Nephron (organoid): ENCODE measurements around the gene INO80B.

Source experiments
- H3K27ac Mint-ChIP-seq, 3 experiments: 2 replicates each; pipeline ENCODE4 v1.8.0; 2020; ENCODE audit warnings: mixed read lengths in 3 of 3, mild to moderate bottlenecking in 2 of 3, moderate library complexity in 1 of 3
- H3K27me3 Mint-ChIP-seq: 2 replicates; pipeline ENCODE4 v1.8.0; 2021; ENCODE audit warnings: low read depth, mild to moderate bottlenecking, moderate library complexity, mixed read lengths
- H3K36me3 Mint-ChIP-seq: 2 replicates; pipeline ENCODE4 v1.8.0; 2020; ENCODE audit warnings: low read depth, mixed read lengths
- H3K4me1 Mint-ChIP-seq: 2 replicates; pipeline ENCODE4 v1.8.0; 2020; ENCODE audit warnings: mixed read lengths
- H3K4me3 Mint-ChIP-seq, 3 experiments: 2 replicates each; pipeline ENCODE4 v1.8.0; 2020; ENCODE audit warnings: mild to moderate bottlenecking in 3 of 3, mixed read lengths in 3 of 3, moderate library complexity in 2 of 3
- H3K9me3 Mint-ChIP-seq: 2 replicates; pipeline ENCODE4 v1.8.0; 2020; ENCODE audit warnings: mixed read lengths
- CTCF ChIP-seq, 3 experiments: fragments of 200-600 bp; sonication (generic); IDR thresholded peaks; one replicate each; pipeline ENCODE4 v1.5.0; 2021; ENCODE audit warnings: antibody characterized with exemption in 3 of 3; ENCODE audit not compliant: unreplicated experiment in 3 of 3

INO80B gene

GRCh38 chr2:74414881-74415761 is 39.8 kb upstream of the INO80B start:
- Mint-ChIP-seq H3K36me3 (no peaks in the 10 kb centered on the region), H3K4me3 (no peak overlapping the region), H3K27me3 (peaks cover 3% of the 10 kb centered on the region), H3K4me1 (peaks cover 13% of the 10 kb centered on the region), H3K9me3 (no peaks in the 10 kb centered on the region), H3K27ac (no peak overlapping the region)
- no peak for TF ChIP-seq CTCF (IDR thresholded peaks at IDR 0.05; ENCODE audit: unreplicated experiment in 3 of 3)

DNA sequence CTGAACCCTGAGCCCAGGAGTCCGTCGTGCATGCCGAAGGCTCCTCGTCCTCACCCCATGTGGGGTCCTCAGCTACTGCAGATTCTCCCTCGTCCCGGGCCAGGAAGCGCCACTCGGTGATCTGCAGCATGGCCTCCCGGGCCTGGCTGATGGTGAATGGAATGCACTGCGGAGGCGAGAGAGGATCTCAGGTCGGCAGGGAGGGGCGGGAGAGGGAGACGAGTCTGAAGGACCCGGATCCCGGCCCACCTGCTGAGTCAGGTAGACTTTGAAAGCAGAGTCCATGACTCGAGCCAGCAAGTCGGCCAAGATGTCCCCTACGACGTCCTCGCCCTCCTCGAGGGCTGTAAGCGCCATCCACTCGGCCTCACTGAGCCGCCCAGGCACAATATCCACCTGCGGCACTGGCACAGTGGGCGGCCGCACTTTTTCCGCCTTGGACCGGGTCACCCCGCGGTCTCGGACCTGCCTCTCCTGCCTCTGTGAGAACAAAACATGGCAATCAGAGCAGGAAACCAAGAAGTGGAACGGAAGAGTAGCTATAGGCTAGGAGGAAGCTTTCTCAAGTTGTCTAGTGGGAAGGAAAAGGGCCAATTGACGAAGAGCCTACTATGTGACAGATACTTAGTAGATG is 39.0 kb upstream of the INO80B start:
- TF ChIP-seq CTCF (IDR thresholded peaks at IDR 0.05; ENCODE audit: unreplicated experiment in 3 of 3) = no peak
- Mint-ChIP-seq H3K9me3 (no peaks in the 10 kb centered on the region), H3K4me1 (peaks cover 12% of the 10 kb centered on the region), H3K27me3 (peaks cover 3% of the 10 kb centered on the region), H3K27ac (no peak overlapping the region), H3K4me3 (no peak overlapping the region), H3K36me3 (no peaks in the 10 kb centered on the region)

GRCh38 chr2:74416778-74417177 is 38.1 kb upstream of the INO80B start:
- H3K9me3 Mint-ChIP-seq = no peaks in the 10 kb centered on the region
- no peak overlapping the region for H3K4me3 Mint-ChIP-seq
- H3K27ac Mint-ChIP-seq = no peak overlapping the region
- H3K4me1 Mint-ChIP-seq = peaks cover 15% of the 10 kb centered on the region
- H3K27me3 Mint-ChIP-seq = peaks cover 3% of the 10 kb centered on the region
- no peaks in the 10 kb centered on the region for H3K36me3 Mint-ChIP-seq
- TF ChIP-seq CTCF (IDR thresholded peaks at IDR 0.05; ENCODE audit: unreplicated experiment in 3 of 3) = no peak

DNA sequence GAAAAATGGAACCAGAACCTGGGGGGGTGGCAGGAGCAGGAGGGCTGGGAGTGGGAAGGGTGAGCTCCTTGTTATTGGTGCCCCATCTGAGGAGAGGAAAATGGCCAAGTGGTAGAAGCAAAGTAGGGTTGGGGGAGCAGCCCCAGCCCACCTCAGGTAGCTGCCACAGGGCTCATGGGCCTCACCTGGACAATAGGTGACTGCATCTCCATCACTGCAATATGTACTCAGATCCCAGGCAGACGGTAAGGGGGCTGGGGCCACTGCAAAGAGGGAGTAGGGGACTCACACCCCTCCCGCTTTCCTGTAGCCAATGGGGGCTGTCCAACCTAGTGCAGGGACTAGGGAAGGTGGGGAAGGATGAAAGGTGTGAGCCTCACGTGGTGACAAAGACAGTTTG is 37.7 kb upstream of the INO80B start:
- no peak overlapping the region for H3K4me3 Mint-ChIP-seq
- no peak overlapping the region for H3K27ac Mint-ChIP-seq
- H3K9me3 Mint-ChIP-seq = no peaks in the 10 kb centered on the region
- peaks cover 18% of the 10 kb centered on the region for H3K4me1 Mint-ChIP-seq
- H3K36me3 Mint-ChIP-seq = no peaks in the 10 kb centered on the region
- peaks cover 3% of the 10 kb centered on the region for H3K27me3 Mint-ChIP-seq
- TF ChIP-seq CTCF (IDR thresholded peaks at IDR 0.05; ENCODE audit: unreplicated experiment in 3 of 3) = no peak

DNA sequence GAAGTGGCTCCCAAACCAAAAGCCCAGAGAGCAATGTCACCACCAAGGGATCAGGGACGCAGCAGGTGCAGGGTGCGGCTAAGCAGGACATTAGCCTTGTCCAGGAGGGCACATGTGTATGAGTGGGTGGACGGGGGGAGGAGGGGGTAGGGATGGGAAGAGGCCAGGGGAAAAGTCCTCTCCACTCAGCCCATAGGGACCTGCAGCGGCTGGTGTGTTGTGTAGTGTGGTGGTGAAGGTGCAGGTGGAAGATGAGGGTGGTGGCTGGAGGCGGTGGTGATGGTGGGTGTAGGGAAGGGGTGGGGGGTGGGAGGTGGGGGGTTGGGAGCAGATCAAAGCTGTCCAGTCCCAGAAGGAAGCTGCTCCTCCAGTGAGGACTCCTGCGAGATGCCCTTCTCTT is 37.1 kb upstream of the INO80B start:
- Mint-ChIP-seq H3K27ac (no peak overlapping the region), H3K4me1 (peaks cover 20% of the 10 kb centered on the region), H3K9me3 (no peaks in the 10 kb centered on the region)

More for the DNA sequence above, 37.1 kb upstream of the INO80B start:
- no peak overlapping the region for H3K4me3 Mint-ChIP-seq
- no peaks in the 10 kb centered on the region for H3K36me3 Mint-ChIP-seq
- TF ChIP-seq CTCF (IDR thresholded peaks at IDR 0.05; ENCODE audit: unreplicated experiment in 3 of 3) = no peak
- peaks cover 3% of the 10 kb centered on the region for H3K27me3 Mint-ChIP-seq
